Duodenal mucosa (tissue), 2 donors: ENCODE data around the gene DDX42.

Source experiments
- H3K27ac ChIP-seq: one replicate; pipeline ENCODE4 v1.7.0; 2013; ENCODE audit warnings: low read depth, low read length
- H3K27me3 ChIP-seq, 2 donors: one replicate each; pipeline ENCODE4 v1.7.0; 2013; ENCODE audit warnings: low read length in 2 of 2, control low read depth in 1 of 2; ENCODE audit not compliant: insufficient read depth in 2 of 2, control insufficient read depth in 1 of 2
- H3K36me3 ChIP-seq, 2 donors: one replicate each; pipeline ENCODE4 v1.7.0; 2013; ENCODE audit warnings: low read length in 2 of 2, control low read depth in 1 of 2; ENCODE audit not compliant: insufficient read depth in 2 of 2, control insufficient read depth in 1 of 2
- H3K4me1 ChIP-seq, 2 donors: one replicate each; pipeline ENCODE4 v1.7.0; 2013; ENCODE audit warnings: low read length in 2 of 2, control low read depth in 1 of 2; ENCODE audit not compliant: insufficient read depth in 2 of 2, control insufficient read depth in 1 of 2
- H3K4me3 ChIP-seq, 2 donors: one replicate each; pipeline ENCODE4 v1.7.0; 2013; ENCODE audit warnings: low read length in 2 of 2, low read depth in 1 of 2
- H3K9ac ChIP-seq, 2 donors: one replicate each; pipeline ENCODE4 v1.7.0; 2013; ENCODE audit warnings: low read length in 2 of 2, low read depth in 1 of 2
- H3K9me3 ChIP-seq, 2 donors: one replicate each; pipeline ENCODE4 v1.7.0; 2013; ENCODE audit warnings: low read length in 2 of 2, control low read depth in 1 of 2; ENCODE audit not compliant: control insufficient read depth in 1 of 2

DDX42 gene

DNA sequence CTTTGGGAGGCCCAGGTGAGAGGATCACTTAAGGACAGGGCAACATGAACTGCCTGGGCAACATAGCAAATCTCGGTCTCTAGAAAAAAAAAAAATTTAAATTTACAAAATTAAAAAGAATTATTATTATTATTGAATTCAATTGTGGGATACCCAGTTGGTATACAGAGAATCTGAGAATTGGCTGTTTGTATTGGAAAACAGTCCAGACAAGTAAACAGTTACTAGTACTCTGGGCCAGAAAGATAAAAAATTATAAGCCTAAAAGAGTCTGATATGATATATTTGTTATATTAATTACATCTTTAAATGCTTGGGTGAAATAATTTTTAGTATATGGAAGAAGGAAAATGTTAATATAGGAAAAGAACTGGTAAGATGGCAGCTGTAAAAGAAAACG lies 15.5 kb upstream of the DDX42 start:
- Histone ChIP-seq H3K9ac (no peak overlapping the region), H3K36me3 (peaks cover 32 to 61% of the 10 kb centered on the region in 2 donors), H3K4me3 (no peak overlapping the region), H3K4me1 (peaks cover 8% of the 10 kb centered on the region in 2 donors), H3K27ac (no peak overlapping the region), H3K9me3 (no peaks in the 10 kb centered on the region), H3K27me3 (no peaks in the 10 kb centered on the region)

- H3K27me3 ChIP-seq: no peaks in the 10 kb centered on the region
- no peak overlapping the region for H3K27ac ChIP-seq
- no peaks in the 10 kb centered on the region for H3K9me3 ChIP-seq
- no peak overlapping the region for H3K9ac ChIP-seq
- H3K4me1 ChIP-seq: peaks cover 8% of the 10 kb centered on the region in 2 donors
- H3K4me3 ChIP-seq: no peak overlapping the region
- peaks cover 25 to 61% of the 10 kb centered on the region in 2 donors for H3K36me3 ChIP-seq
These were observed 13.0 kb upstream of the DDX42 start for GRCh38 chr17:63760771-63761539.

DNA sequence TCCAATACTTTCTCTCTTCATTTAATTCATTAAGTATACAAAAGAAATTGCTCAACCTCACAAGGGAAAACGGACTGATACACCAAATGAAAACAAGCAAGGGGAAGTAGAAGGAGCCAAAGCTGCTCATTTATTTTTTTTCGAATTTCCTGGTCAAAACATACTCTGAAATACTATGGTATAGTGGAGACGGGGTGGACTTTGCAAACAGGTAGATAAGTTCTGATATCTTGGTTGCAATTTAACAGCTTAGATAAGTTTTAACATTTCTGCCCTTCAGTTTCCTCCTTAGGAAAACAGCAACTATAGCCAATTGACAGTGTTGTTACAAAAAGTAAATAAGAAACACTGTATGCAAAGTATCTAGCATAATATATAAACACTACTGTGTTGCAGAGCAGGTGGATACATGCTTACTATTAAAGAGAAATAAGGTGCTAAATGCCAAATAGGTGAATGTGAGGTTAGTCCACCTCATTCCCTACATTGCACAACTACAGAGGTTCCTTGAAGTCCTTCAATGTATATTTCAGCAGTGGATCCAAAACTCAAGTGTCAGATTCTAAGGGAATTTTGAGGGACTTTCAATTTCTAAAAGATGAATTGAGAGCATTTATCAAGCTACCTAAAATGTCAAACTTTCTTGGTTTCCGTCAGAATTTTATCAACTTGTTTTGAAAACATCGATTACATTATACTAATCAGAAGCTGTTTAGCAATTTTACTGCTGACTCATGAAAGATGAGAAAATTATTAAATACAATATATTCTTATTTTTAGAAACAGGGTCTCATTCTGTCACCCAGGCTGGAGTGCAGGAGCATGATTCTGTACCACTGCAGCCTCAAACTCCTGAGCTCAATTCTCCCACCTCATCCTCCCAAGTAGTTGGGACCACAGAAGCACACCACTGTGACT lies 11.6 kb upstream of the DDX42 start:
- Histone ChIP-seq H3K9ac (peak overlapping the region in 1 of 2 donors; percentile 25), H3K27me3 (no peaks in the 10 kb centered on the region), H3K27ac (no peak overlapping the region), H3K9me3 (no peaks in the 10 kb centered on the region), H3K4me3 (peak overlapping the region in 1 of 2 donors; percentile 31), H3K4me1 (peaks cover 8% of the 10 kb centered on the region in 2 donors), H3K36me3 (peaks cover 17 to 49% of the 10 kb centered on the region in 2 donors)

DNA sequence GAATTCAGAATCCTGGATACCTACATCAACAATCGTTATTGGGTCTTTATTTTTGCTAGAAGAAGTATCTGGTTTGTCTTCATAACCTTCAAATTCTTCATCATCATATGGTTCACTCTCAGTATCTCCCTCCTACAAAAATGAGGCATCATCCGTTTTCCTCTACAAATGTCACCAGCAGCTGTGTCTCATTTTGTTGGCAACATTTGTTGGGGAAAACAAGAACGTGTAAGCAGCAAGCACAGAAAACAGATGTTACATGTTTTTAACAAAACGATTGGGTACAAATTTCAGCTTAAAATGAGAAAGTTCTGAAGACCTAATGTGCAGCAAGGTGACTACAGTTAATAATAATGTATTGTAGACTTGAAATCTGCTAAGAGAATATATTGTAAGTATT lies 9.3 kb upstream of the DDX42 start:
- Histone ChIP-seq H3K27me3 (no peaks in the 10 kb centered on the region), H3K27ac (no peak overlapping the region), H3K4me3 (no peak overlapping the region), H3K9me3 (no peaks in the 10 kb centered on the region), H3K9ac (no peak overlapping the region), H3K4me1 (peaks cover 8% of the 10 kb centered on the region in 2 donors), H3K36me3 (peaks cover 12 to 41% of the 10 kb centered on the region in 2 donors)

- Histone ChIP-seq H3K9ac (no peak overlapping the region), H3K4me3 (no peak overlapping the region), H3K9me3 (no peaks in the 10 kb centered on the region), H3K4me1 (peaks cover 7 to 11% of the 10 kb centered on the region in 2 donors), H3K36me3 (peaks cover 0 to 36% of the 10 kb centered on the region in 2 donors), H3K27me3 (no peaks in the 10 kb centered on the region), H3K27ac (no peak overlapping the region)
These were observed 7.2 kb upstream of the DDX42 start for GRCh38 chr17:63766754-63767153.

DNA sequence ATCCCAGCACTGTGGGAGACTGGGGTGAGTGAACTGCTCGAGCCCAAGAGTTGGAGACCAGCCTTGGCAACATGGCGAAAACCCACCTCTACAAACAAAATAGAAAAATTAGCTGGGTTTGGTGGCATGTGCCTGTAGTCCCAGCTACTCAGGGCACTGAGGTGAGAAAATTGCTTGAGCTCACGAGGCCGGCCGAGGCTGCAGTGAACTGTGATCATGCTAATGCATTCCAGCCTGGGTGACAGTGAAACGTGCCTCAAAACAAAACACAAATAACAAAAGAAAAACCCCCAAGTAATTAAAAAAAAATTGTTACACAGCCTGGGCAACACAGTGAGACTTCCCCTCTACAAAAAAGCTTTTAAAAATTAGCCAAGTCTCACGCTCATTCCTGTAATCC lies 5.5 kb upstream of the DDX42 start:
- Histone ChIP-seq H3K9ac (no peak overlapping the region), H3K4me3 (no peak overlapping the region), H3K27me3 (no peaks in the 10 kb centered on the region), H3K27ac (no peak overlapping the region), H3K36me3 (peaks cover 0 to 30% of the 10 kb centered on the region in 2 donors), H3K9me3 (no peaks in the 10 kb centered on the region), H3K4me1 (peaks cover 6% of the 10 kb centered on the region in 2 donors)

GRCh38 chr17:63772801-63773271 lies 1.1 kb upstream of the DDX42 start:
- H3K27me3 ChIP-seq: no peaks in the 10 kb centered on the region
- H3K27ac ChIP-seq: peak overlapping the region; percentile 98
- H3K4me1 ChIP-seq: peaks cover 18 to 24% of the 10 kb centered on the region in 2 donors
- H3K9ac ChIP-seq: peak overlapping the region; percentile 95 to 97
- peak overlapping the region; percentile 83 to 90 for H3K4me3 ChIP-seq
- no peaks in the 10 kb centered on the region for H3K9me3 ChIP-seq
- peaks cover 2 to 15% of the 10 kb centered on the region in 2 donors for H3K36me3 ChIP-seq

GRCh38 chr17:63773272-63774140 lies 464 bp upstream of the DDX42 start, which contains the start of gene CCDC47:
Gene CCDC47, minus strand, starts transcription at chr17:63773597. Its CDS starts 7,422 bp downstream, at chr17:63766175.
- Histone ChIP-seq H3K36me3 (peaks cover 7 to 18% of the 10 kb centered on the region in 2 donors), H3K4me1 (peaks cover 18 to 24% of the 10 kb centered on the region in 2 donors), H3K9ac (peak within 1 kb of the TSS; percentile 95 to 97), H3K27ac (peak within 1 kb of the TSS; percentile 98), H3K9me3 (no peaks in the 10 kb centered on the region), H3K4me3 (peak within 1 kb of the TSS; percentile 91 to 93), H3K27me3 (no peaks in the 10 kb centered on the region)

DNA sequence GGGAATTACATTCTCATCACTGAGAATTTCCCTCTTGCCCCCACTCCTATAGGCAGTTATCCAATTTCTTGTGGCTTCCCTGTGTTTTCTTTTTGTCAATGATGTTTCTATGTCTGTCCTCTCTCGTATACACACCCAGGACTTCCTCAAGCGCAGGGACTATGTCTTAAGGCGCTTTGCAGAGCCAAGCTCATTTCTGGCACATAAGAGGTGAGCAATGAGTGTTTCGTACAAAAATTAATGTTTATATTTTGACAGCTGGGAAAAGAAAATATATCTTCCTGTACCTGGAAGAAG lies 947 bp downstream of the DDX42 start:
- Histone ChIP-seq H3K9me3 (no peaks in the 10 kb centered on the region), H3K27ac (no peak overlapping the region), H3K27me3 (no peaks in the 10 kb centered on the region), H3K4me3 (peak overlapping the region; percentile 91 to 93), H3K4me1 (peaks cover 18 to 24% of the 10 kb centered on the region in 2 donors), H3K9ac (peak overlapping the region; percentile 87 to 90), H3K36me3 (peaks cover 7 to 18% of the 10 kb centered on the region in 2 donors)
